Stimulated activated CD4-positive, alpha-beta T cell treated with anti-CD3 and anti-CD28 coated beads, Interleukin-2, amount 100 ng/mL, for 4 hours (primary cell): Measurements from ENCODE around the gene RGS17.
"Not testable (repeated sequence)": the region's sequence is repeated elsewhere in the genome, so short reads cannot be mapped to it uniquely, and the experiment has no call there.

Experiments used
- DNase-seq: peaks from one replicate; pipeline ENCODE4 v3.0.0-alpha.2; 2020; ENCODE audit warnings: low read depth

Gene RGS17

GRCh38 chr6:153123801-153124200, 7.3 kb downstream of the RGS17 start:
- DNase-seq: no peak

- DNase-seq: no peak
Measured at GRCh38 chr6:153121311-153121710, 9.8 kb downstream of the RGS17 start.

- DNase-seq: no peak
Measured at GRCh38 chr6:153117986-153118879, 12.8 kb downstream of the RGS17 start.

- not testable (repeated sequence) for DNase-seq
Measured at GRCh38 chr6:153111082-153111481, 20.0 kb downstream of the RGS17 start.

GRCh38 chr6:153110612-153111011, 20.5 kb downstream of the RGS17 start:
- not testable (repeated sequence) for DNase-seq

- DNase-seq: no peak
Measured at GRCh38 chr6:153108315-153108714, 22.8 kb downstream of the RGS17 start.

GRCh38 chr6:153106021-153106420, 25.1 kb downstream of the RGS17 start:
- no peak for DNase-seq

- no peak for DNase-seq
Measured at GRCh38 chr6:153104220-153104619, 26.9 kb downstream of the RGS17 start.

GRCh38 chr6:153103319-153103655, 27.8 kb downstream of the RGS17 start:
- DNase-seq: no peak

GRCh38 chr6:153102605-153103318, 28.3 kb downstream of the RGS17 start:
- no peak for DNase-seq

- DNase-seq: no peak
Measured at GRCh38 chr6:153101461-153101860, 29.6 kb downstream of the RGS17 start.

GRCh38 chr6:153099636-153100035, 31.4 kb downstream of the RGS17 start:
- no peak for DNase-seq

GRCh38 chr6:153096792-153097191, 34.3 kb downstream of the RGS17 start:
- DNase-seq: no peak

- DNase-seq: no peak
Measured at GRCh38 chr6:153096031-153096430, 35.1 kb downstream of the RGS17 start.

GRCh38 chr6:153092082-153093013, 38.7 kb downstream of the RGS17 start:
- DNase-seq: no peak

GRCh38 chr6:153090241-153090930, 40.7 kb downstream of the RGS17 start:
- no peak for DNase-seq

GRCh38 chr6:153088796-153089195, 42.3 kb downstream of the RGS17 start:
- no peak for DNase-seq

- DNase-seq: no peak
Measured at GRCh38 chr6:153087436-153087835, 43.6 kb downstream of the RGS17 start.

GRCh38 chr6:153086225-153086990, 44.7 kb downstream of the RGS17 start:
- DNase-seq: no peak

- no peak for DNase-seq
Measured at GRCh38 chr6:153085239-153085638, 45.8 kb downstream of the RGS17 start.

GRCh38 chr6:153084393-153084792, 46.7 kb downstream of the RGS17 start:
- DNase-seq: no peak
